ENCODE results near the gene HAP1. TPM values are rescaled to one million over a fixed set of nuclear protein-coding genes. Genes with fewer than 3 reads are reported as not detected.

The HAP1 gene
- total RNA-seq, 1 experiment from 2014 or later, result 2.5 TPM

- peaks cover 2% of the 10 kb centered on the region for H3K23me2 ChIP-seq (ENCODE audit: insufficient read length, low read depth, low read length, poor library complexity, severe bottlenecking)
- H3K56ac ChIP-seq (ENCODE audit: insufficient read length, low read depth, low read length), result no peak overlapping the region
- H2AK5ac ChIP-seq (ENCODE audit: insufficient read length, low read length), result no peak overlapping the region
- peaks cover 6% of the 10 kb centered on the region; the same call in 1 of the 2 replicates for H3K79me2 ChIP-seq (ENCODE audit: insufficient read depth, low read length)
- H4K20me1 ChIP-seq (ENCODE audit: control insufficient read depth, insufficient read depth, insufficient read length), result no peaks in the 10 kb centered on the region
- H2BK5ac ChIP-seq (ENCODE audit: insufficient read length, low read length), result no peak overlapping the region
- peaks cover 3% of the 10 kb centered on the region; the same call in 1 of the 2 replicates for H3K4me1 ChIP-seq (ENCODE audit: insufficient read depth, low read length)
- H3T11ph ChIP-seq (ENCODE audit: low read length), result no peak overlapping the region
- peak overlapping the region; percentile 48 for H3K9ac ChIP-seq (ENCODE audit: extremely low read depth, insufficient read length, low read length)
- WGBS (ENCODE audit: extremely low coverage, insufficient read length, low lambda C conversion rate), result no CpG with 5 or more reads among the region's 23 CpGs
- H3K4me2 ChIP-seq (ENCODE audit: insufficient read depth, insufficient read length, low read length), result peak overlapping the region; percentile 63
- no peak overlapping the region for H3K23ac ChIP-seq (ENCODE audit: insufficient read length, low read depth, low read length)
- no peak overlapping the region for H3K27ac ChIP-seq (ENCODE audit: insufficient read length, low read depth, low read length)
- H3K9me3 ChIP-seq (ENCODE audit: control insufficient read depth, low read depth, low read length), result no peaks in the 10 kb centered on the region
- no peaks in the 10 kb centered on the region for H3K79me1 ChIP-seq (ENCODE audit: insufficient read depth, low read depth, low read length, poor library complexity, severe bottlenecking)
- peak overlapping the region; percentile 89 to 96 for H3K4me3 Mint-ChIP-seq
- H3K4ac ChIP-seq (ENCODE audit: low read depth, low read length), result no peak overlapping the region
- H3K9me3 Mint-ChIP-seq, result peaks cover 0 to 7% of the 10 kb centered on the region in 2 experiments; a peak in 2 of 5 replicates
- no peak overlapping the region for H2BK20ac ChIP-seq (ENCODE audit: low read depth, low read length, poor library complexity, severe bottlenecking)
- no peak for DNase-seq
- TF ChIP-seq, protein P1, sequence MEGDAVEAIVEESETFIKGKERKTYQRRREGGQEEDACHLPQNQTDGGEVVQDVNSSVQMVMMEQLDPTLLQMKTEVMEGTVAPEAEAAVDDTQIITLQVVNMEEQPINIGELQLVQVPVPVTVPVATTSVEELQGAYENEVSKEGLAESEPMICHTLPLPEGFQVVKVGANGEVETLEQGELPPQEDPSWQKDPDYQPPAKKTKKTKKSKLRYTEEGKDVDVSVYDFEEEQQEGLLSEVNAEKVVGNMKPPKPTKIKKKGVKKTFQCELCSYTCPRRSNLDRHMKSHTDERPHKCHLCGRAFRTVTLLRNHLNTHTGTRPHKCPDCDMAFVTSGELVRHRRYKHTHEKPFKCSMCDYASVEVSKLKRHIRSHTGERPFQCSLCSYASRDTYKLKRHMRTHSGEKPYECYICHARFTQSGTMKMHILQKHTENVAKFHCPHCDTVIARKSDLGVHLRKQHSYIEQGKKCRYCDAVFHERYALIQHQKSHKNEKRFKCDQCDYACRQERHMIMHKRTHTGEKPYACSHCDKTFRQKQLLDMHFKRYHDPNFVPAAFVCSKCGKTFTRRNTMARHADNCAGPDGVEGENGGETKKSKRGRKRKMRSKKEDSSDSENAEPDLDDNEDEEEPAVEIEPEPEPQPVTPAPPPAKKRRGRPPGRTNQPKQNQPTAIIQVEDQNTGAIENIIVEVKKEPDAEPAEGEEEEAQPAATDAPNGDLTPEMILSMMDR (conservative IDR thresholded peaks at IDR 0.05), result peak; percentile 46; the same call in 2 of the 3 replicates
- H2BK12ac ChIP-seq (ENCODE audit: insufficient read length, low read depth, low read length), result no peak overlapping the region
- no peak overlapping the region for H3K18ac ChIP-seq (ENCODE audit: insufficient read length, low read depth, low read length)
- H3K14ac ChIP-seq (ENCODE audit: insufficient read depth, low read length), result no peak overlapping the region
- H4K8ac ChIP-seq (replicated peaks; ENCODE audit: insufficient read length, low read depth, low read length), result no peak overlapping the region
- H4K5ac ChIP-seq (ENCODE audit: insufficient read length, low read depth, low read length), result no peak overlapping the region
- no peak overlapping the region for H4K91ac ChIP-seq (ENCODE audit: insufficient read length, low read depth, low read length)
- no peak overlapping the region for H2BK120ac ChIP-seq (ENCODE audit: low read depth, low read length, poor library complexity, severe bottlenecking)
- peaks cover 5% of the 10 kb centered on the region for H3K27me3 Mint-ChIP-seq (ENCODE audit: low read depth)
- no peak overlapping the region for H2AFZ ChIP-seq (ENCODE audit: low read length)
- peaks cover 31 to 41% (median 36%) of the 10 kb centered on the region in 3 experiments for H3K36me3 Mint-ChIP-seq (ENCODE audit: insufficient read depth in 1 of 3, low read depth in 3 of 3)
- H3K27ac Mint-ChIP-seq, result peak overlapping the region; percentile 90 to 98 (median 98)
- no peaks in the 10 kb centered on the region for H3K27me3 ChIP-seq (ENCODE audit: insufficient read depth, low read length)
- peaks cover 15 to 37% of the 10 kb centered on the region in 2 experiments for H3K4me1 Mint-ChIP-seq
- H2BK15ac ChIP-seq (ENCODE audit: low read depth, low read length), result no peak overlapping the region
Measured at GRCh38 chr17:41687828-41688640, 46.4 kb downstream of the HAP1 start.
